Stomach (tissue), 4 donors: ENCODE data around the gene CCR2.

Experiments
- POLR2A ChIP-seq, 4 donors: fragments of 450-650 bp; IDR thresholded peaks; one replicate each; pipeline ENCODE4 v1.6.1; 2016; ENCODE audit warnings: antibody characterized with exemption in 4 of 4, control low read depth in 2 of 4, mild to moderate bottlenecking in 1 of 4, moderate library complexity in 1 of 4
- TF ChIP-seq, protein P1 (sequence below), 7 experiments: fragments of 450-650 bp in 4 of 7; fragments of 200-600 bp in 3 of 7; sonication (generic) in 3 of 7; IDR thresholded peaks; one replicate each; pipeline ENCODE4 v1.5.1; 2016 to 2019; ENCODE audit warnings: antibody characterized with exemption in 7 of 7, control low read depth in 2 of 7, mild to moderate bottlenecking in 1 of 7

DNA sequence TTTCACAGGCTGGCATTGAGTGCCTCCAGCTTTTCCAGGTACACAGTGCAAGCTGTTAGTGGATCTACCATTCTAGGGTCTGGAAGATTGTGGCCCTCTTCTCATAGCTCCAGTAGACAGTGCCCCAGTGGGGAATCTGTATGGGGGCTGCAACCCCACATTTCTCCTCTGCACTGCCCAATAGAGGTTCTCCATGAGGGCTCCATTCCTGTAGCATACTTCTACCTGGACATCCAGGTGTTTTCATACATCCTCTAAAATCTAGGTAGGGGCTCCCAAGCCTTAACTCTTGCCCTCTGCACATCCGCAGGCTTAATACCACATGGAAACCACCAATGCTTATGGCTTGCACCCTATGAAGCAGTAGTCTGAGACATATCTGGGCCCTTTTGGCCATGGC lies 15.1 kb upstream of the CCR2 start:
- TF ChIP-seq, protein P1, sequence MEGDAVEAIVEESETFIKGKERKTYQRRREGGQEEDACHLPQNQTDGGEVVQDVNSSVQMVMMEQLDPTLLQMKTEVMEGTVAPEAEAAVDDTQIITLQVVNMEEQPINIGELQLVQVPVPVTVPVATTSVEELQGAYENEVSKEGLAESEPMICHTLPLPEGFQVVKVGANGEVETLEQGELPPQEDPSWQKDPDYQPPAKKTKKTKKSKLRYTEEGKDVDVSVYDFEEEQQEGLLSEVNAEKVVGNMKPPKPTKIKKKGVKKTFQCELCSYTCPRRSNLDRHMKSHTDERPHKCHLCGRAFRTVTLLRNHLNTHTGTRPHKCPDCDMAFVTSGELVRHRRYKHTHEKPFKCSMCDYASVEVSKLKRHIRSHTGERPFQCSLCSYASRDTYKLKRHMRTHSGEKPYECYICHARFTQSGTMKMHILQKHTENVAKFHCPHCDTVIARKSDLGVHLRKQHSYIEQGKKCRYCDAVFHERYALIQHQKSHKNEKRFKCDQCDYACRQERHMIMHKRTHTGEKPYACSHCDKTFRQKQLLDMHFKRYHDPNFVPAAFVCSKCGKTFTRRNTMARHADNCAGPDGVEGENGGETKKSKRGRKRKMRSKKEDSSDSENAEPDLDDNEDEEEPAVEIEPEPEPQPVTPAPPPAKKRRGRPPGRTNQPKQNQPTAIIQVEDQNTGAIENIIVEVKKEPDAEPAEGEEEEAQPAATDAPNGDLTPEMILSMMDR (IDR thresholded peaks at IDR 0.05) = no peak
- TF ChIP-seq POLR2A (IDR thresholded peaks at IDR 0.05) = no peak
